ENCODE data around the gene RGMB. TPM values are rescaled to one million over a fixed set of nuclear protein-coding genes. Genes with fewer than 3 reads are reported as not detected.

The RGMB gene
- total RNA-seq, 3 donors from 2014 or later: 22.0 to 23.1 (median 22.1) TPM

- intact Hi-C loops (cut with DNase I; ENCODE audit: low total_unique reads): no loop called here
- no peak overlapping the region for H3K4me3 ChIP-seq
- no peak for DNase-seq (ENCODE audit: low spot score in 2 of 2)
- H3K9me3 ChIP-seq: no peaks in the 10 kb centered on the region
- no peaks in the 10 kb centered on the region for H3K36me3 ChIP-seq
- H3K27ac ChIP-seq: no peak overlapping the region
- H3K27me3 ChIP-seq: no peaks in the 10 kb centered on the region
- H3K4me1 ChIP-seq: no peaks in the 10 kb centered on the region
- TF ChIP-seq CTCF (IDR thresholded peaks at IDR 0.05): peak; percentile 26 to 67 (median 53)
- TF ChIP-seq POLR2AphosphoS5 (IDR thresholded peaks at IDR 0.05): no peak
These were observed 53.7 kb downstream of the RGMB start for GRCh38 chr5:98827161-98827560.

- H3K4me1 ChIP-seq: no peaks in the 10 kb centered on the region
- H3K27me3 ChIP-seq: no peaks in the 10 kb centered on the region
- TF ChIP-seq CTCF (IDR thresholded peaks at IDR 0.05) (no peak), POLR2A (IDR thresholded peaks at IDR 0.05) (no peak), POLR2AphosphoS5 (IDR thresholded peaks at IDR 0.05) (no peak)
- H3K36me3 ChIP-seq: no peaks in the 10 kb centered on the region
- no peak for DNase-seq (ENCODE audit: low spot score in 2 of 2)
- no peak overlapping the region for H3K27ac ChIP-seq
- no peak overlapping the region for H3K4me3 ChIP-seq
- no peaks in the 10 kb centered on the region for H3K9me3 ChIP-seq
- intact Hi-C loops (cut with DNase I; ENCODE audit: low total_unique reads): no loop called here
These were observed 54.3 kb downstream of the RGMB start for GRCh38 chr5:98827588-98828284.

GRCh38 chr5:98836175-98836574, 62.7 kb downstream of the RGMB start:
- Histone ChIP-seq H3K4me3 (no peak overlapping the region), H3K27ac (peak overlapping the region in 1 of 2 donors; percentile 1), H3K27me3 (no peaks in the 10 kb centered on the region), H3K36me3 (no peaks in the 10 kb centered on the region), H3K9me3 (no peaks in the 10 kb centered on the region), H3K4me1 (no peaks in the 10 kb centered on the region)
- TF ChIP-seq POLR2AphosphoS5 (IDR thresholded peaks at IDR 0.05) (no peak), POLR2A (IDR thresholded peaks at IDR 0.05) (no peak), CTCF (IDR thresholded peaks at IDR 0.05) (no peak)
- intact Hi-C loops (cut with DNase I; ENCODE audit: low total_unique reads): no loop called here
- no peak for DNase-seq (ENCODE audit: low spot score in 2 of 2)

GRCh38 chr5:98839469-98840383, 66.3 kb downstream of the RGMB start:
- no peak for DNase-seq (ENCODE audit: low spot score in 2 of 2)
- intact Hi-C loops (cut with DNase I; ENCODE audit: low total_unique reads): no loop called here

More at GRCh38 chr5:98839469-98840383, 66.3 kb downstream of the RGMB start:
- Histone ChIP-seq H3K4me3 (peak overlapping the region in 2 of 3 donors; percentile 33 to 49), H3K9me3 (peaks cover 2 to 6% of the 10 kb centered on the region in 2 donors), H3K4me1 (no peaks in the 10 kb centered on the region), H3K27ac (no peak overlapping the region), H3K36me3 (no peaks in the 10 kb centered on the region), H3K27me3 (no peaks in the 10 kb centered on the region)
- TF ChIP-seq POLR2A (IDR thresholded peaks at IDR 0.05) (no peak), POLR2AphosphoS5 (IDR thresholded peaks at IDR 0.05) (no peak), CTCF (IDR thresholded peaks at IDR 0.05) (no peak)
